ENCODE results near the gene LRRFIP1.

LRRFIP1 gene

DNA sequence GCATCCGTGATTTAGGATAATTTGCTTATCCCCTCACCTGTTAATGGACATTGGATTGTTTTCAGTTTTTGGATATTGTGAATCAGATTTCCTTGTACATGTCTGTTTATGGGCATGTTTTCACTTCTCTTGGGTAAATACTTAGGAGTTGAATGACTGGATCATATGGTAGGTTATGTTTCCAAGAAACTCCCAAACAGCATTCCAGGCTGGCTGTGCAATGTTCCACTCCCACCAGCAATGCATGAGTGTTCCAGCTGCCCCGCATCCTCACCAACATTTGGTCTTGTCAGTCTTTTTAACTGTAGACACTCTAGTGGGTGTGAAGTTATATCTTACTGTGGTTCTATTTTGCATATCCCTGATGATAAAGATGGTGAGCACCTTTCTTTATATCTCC, 8.9 kb upstream of the LRRFIP1 start:
- DNase-seq (ENCODE audit: low spot score): no peak

DNA sequence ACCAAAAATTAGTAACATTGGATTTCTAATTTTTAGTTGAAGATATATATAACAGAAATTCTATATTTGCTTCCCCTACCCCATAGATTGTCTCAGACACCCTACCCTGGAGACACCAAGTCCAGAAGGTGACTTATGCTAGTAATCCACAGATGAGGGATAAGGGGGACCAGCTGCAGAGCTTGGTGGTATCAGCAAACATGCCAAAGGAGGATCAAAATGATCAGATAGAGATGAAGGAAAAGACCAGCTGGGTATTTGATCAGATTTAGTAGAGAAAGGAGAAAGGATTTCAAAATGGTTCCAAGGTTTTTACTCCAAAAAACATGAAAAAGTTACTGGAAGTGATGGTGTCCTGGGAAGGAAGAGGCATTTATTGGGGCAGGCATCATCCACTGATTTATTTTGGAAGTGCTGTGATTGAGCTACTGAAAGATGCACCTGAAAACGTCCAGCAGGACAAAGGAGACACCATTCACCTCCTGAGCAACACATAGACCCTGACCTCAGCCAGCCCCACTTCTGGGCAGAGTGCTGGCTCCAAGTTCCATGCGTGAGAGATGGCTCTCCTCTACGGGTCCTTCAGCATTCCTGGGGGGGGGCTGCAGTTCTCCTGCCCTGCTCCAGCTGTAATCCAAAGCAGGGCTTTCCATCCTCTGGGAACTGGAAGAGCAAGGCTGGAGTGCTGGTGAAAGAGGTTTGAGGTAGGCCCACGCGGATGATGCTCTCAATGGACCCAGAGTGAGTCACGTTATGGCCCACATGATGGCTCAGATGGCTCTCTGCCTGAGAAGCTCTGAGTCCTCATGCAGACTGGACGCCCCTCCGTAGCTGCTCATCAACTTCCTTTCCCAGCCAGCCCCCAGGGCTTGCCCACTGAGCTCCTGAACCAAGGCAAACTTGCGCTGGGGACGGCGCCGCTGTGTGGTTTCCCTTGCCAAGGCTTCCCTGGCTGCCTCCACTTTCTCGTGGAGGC, 3.7 kb upstream of the LRRFIP1 start:
- no peak for DNase-seq (ENCODE audit: low spot score)

DNA sequence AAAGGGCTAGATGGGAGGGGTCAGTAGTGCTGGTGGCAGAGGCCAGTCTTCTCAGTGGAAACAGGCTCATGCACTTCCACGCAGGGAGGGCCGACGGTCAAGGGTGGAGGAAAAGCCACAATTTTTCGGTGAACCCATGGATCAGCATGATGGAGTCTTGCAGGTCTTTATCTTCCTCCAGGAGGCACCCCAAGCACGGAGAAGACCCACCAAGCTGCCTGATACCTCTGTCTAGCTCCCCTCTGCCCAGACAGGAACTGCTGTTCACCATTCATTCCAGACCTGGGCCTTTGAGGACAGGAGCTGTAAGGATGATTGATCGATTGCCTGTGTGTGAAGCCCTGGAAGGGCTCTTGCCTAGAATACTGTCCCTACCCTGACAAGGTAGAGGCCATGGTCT, 2.8 kb upstream of the LRRFIP1 start:
- DNase-seq (ENCODE audit: low spot score): no peak

DNA sequence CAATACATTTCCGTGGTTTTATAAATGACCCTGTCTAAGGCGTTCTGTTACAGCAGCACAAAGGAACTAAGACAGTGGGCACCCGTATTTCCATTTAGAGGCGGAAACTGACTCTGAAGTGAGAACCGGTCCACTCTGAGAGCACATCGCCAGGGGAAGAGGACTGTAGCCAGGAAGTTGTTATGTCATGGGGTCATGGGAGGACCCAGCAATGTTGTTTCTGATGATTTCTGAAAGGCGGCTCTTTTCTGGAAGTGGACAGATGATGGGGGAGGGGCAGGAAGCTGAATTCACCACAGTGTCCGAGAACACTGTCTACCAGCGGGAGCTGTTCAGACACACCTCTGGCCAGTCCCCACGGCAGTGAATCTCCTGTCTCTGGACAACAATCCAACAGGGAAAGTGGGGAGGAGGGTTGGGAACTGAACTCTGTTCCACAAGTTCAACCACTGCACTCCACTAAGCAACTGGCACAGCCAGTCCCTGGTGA, 2.1 kb upstream of the LRRFIP1 start:
- DNase-seq (ENCODE audit: low spot score): no peak

DNA sequence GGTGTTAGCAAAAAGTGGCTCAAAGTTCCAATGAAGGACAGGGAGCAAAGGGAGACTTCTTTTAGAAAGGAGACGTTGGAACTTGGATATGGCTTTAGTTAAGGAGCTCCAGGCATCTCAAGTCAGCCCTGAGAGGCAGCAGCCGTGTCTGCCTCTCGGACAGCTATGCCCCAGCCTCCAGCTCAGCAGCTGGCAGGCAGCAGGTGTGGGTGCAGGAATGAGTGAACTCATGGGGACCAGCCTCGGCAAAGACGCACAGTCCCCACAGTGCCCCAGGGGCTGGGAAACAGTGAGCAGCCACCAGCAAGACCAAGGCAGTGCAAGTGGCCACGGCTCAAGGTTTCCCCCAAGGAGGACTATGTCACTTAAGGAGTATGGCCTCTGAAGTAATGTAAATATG, 1.6 kb upstream of the LRRFIP1 start:
- DNase-seq (ENCODE audit: low spot score): no peak

DNA sequence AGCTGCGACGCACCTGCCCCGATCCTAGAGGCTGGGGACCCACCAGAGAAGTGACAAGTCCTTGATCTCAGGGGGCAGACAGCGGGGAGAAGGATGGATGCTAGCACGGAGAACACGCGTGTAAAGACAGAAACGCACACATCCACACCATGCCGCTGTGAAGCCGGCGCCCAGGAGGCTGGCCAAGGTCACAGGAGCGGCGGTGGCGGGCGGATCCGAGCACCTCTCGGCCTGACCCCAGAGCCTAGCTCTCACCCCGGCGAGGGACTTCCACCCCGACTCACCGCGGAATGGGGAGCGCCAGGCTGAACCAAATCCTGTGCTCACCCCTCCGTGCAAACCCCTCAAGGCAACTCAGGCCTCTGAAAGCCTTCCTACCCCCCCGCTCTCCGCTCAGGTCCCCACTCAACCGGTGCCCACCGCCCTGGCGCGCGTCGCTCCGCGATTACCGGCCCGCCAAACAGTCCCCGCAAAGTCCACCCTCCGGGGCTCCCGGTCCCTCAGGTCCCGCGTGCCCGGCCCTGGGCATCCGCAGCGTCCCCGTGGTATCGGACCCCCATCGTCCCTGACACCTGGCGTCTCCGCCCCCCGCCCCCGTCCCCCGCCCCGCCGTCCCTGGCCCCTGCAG, 460 bp upstream of the LRRFIP1 start:
- DNase-seq (ENCODE audit: low spot score): no peak

DNA sequence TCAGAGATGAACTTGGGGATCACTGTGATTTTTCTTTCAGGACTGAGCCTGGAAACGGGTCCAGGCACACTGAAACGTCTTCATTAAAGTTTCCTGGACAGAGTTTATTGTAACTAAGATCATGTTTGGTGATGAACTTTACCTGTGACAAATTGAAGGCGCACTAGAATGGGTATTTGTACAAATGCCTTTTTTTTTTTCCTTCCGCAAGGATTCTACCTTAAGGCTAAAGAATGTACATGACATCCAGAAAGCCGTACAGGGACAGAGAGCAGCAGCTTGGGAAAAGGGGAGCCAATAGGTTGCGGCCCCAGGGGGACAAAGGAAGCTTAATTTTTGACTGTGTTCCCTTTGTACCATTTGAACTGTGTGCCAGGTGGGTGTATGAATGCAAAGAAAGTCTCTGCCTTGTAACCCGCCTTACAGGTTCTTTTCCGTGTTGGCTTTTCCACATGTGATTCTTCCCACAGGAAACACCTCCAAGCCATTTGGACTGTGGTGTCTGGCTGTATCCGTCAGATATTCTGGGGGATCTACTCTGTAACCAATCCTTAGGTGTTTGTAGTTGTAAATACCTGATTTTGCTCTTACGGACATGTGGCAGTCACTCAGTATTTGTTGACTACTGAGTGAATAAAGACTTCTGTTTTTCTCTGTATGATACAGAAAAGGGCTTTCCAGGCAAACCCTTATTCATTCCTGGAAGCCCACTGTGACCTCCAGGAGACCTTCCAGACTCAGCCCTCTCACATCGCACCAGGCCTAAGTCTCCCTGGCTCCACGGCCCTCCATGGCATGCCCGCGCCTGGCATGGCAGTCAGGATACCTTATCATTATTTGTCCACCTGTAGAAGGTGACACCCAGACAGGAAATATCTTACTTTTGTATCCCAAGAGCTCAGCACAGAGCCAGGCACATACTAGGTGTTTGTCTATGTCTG, 1.1 kb downstream of the LRRFIP1 start:
- no peak for DNase-seq (ENCODE audit: low spot score)

DNA sequence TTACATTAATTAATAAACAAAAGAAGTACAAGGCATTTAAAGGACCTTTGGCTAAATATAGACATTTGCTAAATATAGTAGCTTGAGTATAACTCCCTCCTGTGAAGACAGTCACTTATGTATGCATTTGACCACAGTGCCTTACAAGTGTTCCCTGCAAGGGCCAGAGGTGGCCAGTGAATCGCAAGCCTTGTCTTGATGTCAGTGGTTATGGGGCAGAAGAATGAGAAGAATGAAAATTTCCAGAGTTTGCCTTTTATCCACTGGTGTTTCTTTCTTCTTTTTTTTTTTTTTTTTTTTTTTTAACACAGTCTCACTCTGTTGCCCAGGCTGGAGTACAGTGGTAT, 1.8 kb downstream of the LRRFIP1 start:
- no peak for DNase-seq (ENCODE audit: low spot score)

DNA sequence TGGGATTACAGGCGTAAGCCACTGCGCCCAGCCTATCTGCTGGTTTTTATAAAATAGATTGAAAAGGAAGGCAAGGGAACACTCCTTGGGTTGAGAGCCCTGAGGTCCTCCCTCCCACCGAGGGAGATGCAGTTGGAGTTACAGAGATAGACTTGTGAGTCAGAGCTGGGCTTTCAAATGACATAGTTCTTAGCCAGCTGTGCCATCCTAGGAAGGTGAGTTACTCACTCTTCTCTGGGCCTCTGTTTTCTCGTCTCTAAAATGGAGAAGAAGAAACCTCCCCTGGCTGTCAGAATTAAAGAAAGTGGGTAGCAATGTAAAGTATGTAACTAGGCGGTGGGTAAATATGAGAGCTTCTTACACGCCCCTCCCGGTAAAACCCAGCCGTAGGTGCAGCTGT, 2.4 kb downstream of the LRRFIP1 start:
- DNase-seq (ENCODE audit: low spot score): no peak

DNA sequence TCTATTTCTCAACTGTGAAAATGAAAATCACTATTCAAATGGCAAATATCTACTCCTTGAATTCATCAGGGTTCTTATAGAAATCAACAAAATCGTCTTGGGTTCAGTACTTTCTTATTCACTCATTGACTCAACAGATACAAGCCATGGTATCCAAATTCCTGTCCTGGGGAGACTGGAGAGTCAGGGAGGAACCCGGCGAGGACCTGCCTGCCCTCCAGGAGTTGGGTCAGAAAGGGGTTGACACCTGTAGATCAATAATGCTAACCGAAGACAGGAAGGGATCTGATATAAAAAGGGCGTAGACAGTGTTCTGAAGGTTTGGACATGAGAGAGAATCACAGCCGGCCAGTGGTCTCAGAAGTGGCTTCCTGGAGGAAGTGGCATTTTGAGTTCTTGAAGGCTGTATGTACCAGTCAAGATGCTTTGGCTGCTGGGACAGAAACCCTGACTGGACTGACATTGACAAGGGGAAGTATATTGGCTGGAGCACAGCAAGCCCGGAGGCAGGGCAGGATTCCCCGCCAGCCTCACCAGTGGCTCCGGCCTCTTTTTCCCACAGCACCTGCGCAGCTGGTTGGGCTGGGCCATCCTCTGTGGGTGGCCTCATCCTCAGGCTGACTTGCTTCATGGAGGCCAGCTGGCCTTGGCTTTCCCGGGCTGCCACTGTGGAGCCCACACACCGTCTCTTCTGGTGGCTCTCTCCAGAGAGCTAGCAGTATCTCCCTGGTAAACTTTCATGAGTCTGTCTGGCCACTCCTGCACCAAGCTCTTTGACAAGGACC, 3.0 kb downstream of the LRRFIP1 start:
- no peak for DNase-seq (ENCODE audit: low spot score)

DNA sequence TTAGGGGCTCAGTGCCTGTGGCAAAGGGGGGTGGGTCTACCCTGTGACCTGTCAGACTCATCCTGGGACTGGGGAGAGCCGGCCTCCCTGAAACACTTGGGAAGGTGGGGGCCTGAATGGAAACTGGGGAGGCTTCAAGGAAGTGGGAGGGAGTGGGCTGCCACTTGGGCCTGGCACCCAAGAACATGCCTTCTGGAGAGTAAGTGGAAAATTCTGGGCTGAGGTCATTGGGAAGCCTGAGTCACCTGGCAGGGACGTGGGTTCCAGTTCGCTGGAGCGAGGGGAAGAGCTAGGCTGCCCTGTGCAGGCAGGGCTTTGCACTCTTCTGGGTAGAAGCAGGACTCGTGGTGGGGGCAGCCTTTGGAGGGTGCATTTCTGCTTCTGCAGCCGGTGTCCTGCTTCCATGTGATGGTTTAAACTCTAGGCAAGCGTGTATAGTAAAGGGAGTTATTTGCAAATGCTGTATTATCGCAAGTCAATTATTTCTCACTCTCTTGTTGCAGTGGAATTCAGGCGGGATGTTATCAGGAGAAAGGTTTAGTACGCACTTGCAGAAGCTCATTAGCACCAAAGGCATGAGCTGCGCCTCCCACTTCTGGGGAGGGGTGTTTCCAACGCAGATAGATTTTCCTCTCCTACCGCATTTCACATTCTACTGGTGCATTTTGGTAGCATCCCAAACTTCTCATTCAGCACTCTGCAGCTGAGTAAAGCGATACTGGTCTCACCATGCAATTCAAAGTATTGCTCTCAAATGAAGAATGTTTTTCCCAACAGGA, 3.8 kb downstream of the LRRFIP1 start:
- DNase-seq (ENCODE audit: low spot score): peak; percentile 39

DNA sequence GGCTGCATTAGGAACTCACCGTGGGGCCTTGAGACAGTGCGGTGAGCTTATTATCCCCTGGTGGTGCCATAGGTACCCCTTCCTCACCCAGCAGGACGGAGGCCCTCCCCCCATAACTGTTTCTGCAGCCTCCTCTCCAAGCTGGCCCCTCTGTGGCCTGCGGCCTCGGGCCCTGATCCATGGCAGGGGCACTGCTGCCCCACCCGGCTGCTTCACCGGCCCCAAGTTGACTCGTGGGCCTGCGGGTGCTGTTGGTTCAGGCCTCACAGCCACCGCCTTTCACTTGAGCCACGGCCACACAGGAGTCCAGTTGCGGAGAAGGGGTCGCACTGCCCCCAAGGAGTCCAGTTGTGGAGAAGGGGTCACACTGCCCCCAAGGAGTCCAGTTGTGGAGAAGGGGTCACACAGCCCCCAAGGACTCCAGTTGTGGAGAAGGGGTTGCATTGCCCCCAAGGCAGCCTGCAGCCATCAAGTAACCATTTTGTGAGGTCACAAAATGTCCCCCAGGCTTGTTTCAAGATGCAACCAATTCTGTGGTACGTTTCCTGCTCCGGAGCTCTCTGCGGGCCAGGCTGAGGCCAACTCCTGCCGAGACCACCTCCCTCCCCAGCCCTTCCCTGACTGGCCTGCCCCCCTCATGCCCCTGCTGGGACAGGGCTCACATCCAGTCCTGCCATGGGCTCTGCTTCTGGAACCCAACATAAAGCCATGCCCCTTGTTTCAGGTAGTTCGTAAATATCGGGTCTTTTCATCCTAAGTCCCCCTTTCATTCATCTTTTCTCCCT, 4.6 kb downstream of the LRRFIP1 start:
- no peak for DNase-seq (ENCODE audit: low spot score)

DNA sequence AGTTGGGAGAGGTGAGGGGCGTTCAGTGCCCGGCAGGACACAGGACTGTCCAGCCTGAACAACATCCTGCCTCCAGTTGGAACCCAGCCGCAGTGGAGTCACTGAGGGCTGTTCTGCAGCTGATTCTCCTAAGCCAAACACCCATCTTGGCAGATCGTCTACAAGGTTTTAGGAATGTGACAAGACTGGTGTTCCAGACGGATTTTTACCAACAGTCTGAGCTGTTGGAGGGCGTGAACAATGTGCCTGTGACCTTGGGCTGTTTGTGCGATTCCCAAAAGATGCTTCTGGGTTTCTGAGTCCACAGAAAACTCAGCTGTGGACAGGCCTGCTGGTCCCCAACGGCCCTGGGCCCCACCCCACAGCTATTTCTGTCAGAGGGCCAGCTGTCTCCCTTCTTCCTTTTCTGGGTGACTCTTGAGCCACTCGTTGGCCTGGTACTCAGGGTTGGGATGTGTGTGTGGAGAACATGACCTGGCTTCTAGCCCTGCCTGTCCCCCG, 5.7 kb downstream of the LRRFIP1 start:
- no peak for DNase-seq (ENCODE audit: low spot score)

DNA sequence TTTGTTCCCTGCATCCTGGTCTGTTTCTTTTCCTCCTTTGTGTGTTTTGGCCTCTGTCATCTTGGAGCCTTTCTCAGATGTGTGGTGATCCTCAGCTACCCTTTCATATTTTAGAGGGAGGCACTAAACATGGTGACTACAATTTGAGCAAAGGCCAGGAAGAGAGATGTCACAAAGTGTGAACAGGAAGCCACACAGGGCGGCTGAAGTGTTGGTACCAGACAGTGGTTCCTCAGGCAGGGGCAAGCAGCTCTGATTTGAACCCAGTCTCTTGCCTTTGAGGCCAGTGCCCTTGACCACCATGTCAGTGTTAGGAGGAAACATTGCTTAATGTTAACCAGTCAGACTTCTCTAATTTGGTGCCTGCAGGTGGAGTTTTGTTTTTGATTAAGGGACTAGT, 9.2 kb downstream of the LRRFIP1 start:
- no peak for DNase-seq (ENCODE audit: low spot score)

DNA sequence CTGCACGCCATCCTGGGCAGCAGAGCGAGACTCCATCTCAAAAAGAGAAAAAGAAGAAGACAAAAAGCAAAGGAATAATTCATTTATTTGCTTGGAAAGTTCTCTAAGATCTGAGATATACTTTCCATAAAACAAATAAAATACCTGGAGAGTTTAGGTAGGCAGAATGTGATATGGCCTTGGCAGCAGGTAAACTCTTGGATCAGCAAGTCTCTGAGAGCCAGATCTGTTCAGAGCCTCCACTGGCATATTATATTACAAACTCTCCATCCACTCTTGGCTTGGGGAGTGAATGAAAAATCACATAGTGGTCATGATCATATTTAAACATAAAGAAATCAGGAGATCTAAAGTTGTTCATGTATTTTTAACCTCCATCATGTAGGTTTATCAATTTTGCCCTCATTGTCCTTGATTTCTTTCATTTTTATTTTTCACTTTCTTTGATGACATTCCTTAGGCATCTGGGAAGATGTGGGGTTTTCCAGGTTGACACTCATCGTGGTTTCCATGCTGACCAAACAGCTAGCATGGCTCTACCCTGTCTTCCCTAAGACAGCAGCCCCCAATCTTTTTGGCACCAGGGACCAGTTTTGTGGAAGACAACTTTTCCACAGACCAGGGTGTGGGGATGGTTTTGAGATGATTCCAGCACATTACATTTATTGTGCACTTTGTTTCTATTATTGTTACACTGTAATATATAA, 10.2 kb downstream of the LRRFIP1 start:
- no peak for DNase-seq (ENCODE audit: low spot score)

DNA sequence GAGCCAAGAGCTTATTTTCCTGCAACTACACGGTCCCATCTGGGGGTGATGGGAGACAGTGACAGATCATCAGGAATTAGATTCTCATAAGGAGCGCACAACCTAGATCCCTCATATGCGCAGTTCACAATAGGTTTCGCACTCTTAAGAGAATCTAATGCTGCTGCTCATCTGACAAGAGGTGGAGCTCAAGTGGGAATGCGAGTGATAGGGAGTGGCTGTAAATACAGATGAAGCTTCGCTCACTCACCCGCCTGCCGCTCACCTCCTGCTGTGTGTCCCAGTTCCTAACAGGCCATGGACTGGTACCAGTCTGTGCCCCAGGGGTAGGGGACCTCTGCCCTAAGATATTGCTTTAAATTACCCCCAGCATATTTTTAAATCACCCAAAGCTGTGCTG, 10.8 kb downstream of the LRRFIP1 start:
- DNase-seq (ENCODE audit: low spot score): no peak

DNA sequence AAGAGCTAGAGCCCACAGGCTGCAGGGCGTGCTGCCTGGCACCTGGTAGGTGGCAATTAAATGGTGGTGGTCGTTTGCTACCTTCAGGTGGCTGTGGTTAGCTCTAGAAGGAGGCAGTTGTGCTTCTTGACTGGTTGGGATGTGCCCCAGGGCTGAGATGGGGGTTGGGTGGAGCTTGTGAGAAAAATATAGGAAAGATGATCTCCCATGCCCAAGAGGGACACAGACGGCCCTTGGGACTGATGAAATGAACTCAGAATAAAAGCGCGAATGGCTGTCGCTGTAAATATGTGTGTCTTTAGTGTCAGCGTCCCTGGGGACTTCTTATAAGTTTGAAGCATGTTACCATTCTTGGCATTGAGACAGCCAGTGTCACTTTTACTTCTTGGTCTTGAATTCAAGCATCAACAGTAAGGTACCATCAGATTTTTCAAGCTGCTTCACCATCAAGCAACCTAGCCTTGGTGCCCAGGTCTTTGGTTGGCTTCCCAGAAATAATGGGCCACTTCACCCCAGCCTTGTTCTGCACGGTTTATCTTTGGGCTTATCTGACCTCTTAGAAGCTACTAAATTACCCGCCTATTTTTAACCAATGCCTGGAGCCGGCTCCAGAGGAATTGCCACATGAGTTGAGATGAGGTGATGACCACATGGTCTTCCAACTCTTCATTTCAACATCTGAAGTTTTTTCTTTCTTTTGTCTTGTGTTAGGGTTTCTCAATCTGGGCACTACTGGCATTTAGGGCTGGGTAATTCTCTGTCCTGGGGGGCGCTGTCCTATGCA, 11.9 kb downstream of the LRRFIP1 start:
- no peak for DNase-seq (ENCODE audit: low spot score)

DNA sequence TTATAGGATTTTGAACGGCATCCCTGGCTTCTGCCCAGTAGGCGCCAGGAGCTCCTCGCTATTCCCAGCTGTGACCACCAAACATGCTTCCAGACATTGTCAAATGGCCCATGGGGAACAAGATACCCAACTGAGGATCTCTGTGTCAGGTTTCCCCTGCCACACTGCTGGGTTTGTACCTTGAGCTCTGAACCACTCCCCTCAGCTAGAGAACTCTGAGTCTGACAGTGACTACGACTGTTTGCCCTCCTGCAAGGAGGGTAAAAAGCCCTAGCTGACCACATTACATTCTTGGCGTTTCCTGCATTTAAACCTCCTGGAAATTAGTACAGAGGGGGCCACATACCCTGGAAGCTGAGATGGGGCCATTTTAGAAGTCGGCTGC, 12.4 kb downstream of the LRRFIP1 start:
- DNase-seq (ENCODE audit: low spot score): no peak

All from putamen (tissue), 1 donor.